Hematopoietic multipotent progenitor cell treated with erythropoietin and hydrocortisone succinate and interleukin-3 and kit ligand, for 4 days (in vitro differentiated cells): Measurements from ENCODE around the gene UBTD1.
"Not testable (repeated sequence)": the region's sequence is repeated elsewhere in the genome, so short reads cannot be mapped to it uniquely, and the experiment has no call there.

Source experiments
- DNase-seq: peaks from one replicate; pipeline ENCODE4 v3.0.0-alpha.2; 2015

Gene UBTD1

GRCh38 chr10:97567891-97568290, 69.2 kb downstream of the UBTD1 start:
- DNase-seq, result no peak

- DNase-seq, result no peak
Observed at GRCh38 chr10:97570146-97570788, 71.5 kb downstream of the UBTD1 start.

- no peak for DNase-seq
Observed at GRCh38 chr10:97570789-97571471, 72.2 kb downstream of the UBTD1 start.

- DNase-seq, result no peak
Observed at GRCh38 chr10:97571622-97572021, 72.9 kb downstream of the UBTD1 start.

DNA sequence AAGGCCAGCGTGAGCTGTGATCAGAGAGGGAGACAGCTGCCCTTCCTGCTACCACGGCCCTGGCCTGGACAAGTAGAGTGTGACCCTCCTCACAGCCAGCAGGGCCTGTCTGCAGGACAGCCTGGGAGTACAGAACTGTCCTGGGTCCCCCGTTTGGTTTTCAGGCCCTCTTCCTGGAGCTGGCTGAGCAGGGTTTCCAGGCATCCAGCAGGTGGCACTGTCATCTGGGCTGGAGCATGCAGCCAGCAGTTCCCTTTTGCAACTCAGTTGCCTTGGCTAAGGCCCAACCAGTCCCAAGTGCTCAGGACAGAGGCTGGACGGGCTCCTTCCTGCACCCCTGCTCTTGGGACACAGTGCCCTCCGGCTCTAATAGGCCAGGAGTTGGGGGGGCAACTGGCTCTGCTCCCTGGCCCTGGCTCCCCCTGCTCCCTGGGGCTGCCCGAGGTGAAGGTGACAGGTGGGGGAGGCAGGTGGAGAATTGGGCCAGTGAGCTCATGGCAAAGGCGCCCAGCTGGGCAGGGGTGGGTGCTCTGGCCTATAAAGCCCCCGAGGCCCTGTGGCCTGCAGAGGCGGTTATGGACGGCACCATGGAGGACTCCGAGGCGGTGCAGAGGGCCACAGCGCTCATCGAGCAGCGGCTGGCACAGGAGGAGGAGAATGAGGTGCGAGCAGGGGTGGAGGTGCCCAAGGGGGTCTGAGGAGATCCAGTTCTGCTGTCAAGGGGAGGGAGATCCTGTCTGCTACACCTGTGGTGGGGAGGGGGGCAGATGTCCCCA, 73.7 kb downstream of the UBTD1 start, which contains the start of gene ANKRD2:
ANKRD2 (plus strand) TSS at position 566 of the 776 bp plus-strand sequence; CDS start at position 576, 10 bp downstream.
- peak; percentile 92 for DNase-seq

GRCh38 chr10:97573021-97573420, 74.3 kb downstream of the UBTD1 start:
- no peak for DNase-seq

DNA sequence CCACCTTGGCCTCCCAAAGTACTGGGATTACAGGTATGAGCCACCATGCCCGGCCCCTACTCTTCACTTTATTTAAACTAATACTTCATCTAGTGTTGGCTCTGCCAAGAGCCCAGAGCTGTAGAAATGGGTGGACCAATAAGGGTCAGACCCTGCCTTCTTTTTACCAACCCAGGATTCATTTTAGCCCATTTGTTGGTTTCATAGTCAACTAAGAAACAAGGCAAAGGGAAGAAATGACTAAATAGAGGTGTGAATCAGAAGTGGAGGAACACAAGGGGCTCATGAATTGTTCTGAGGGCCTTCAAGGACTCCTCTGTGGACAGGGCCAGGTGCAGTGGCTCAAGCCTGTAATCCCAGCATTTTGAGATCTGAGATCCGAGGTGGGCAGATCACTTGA, 74.9 kb downstream of the UBTD1 start:
- no peak for DNase-seq

DNA sequence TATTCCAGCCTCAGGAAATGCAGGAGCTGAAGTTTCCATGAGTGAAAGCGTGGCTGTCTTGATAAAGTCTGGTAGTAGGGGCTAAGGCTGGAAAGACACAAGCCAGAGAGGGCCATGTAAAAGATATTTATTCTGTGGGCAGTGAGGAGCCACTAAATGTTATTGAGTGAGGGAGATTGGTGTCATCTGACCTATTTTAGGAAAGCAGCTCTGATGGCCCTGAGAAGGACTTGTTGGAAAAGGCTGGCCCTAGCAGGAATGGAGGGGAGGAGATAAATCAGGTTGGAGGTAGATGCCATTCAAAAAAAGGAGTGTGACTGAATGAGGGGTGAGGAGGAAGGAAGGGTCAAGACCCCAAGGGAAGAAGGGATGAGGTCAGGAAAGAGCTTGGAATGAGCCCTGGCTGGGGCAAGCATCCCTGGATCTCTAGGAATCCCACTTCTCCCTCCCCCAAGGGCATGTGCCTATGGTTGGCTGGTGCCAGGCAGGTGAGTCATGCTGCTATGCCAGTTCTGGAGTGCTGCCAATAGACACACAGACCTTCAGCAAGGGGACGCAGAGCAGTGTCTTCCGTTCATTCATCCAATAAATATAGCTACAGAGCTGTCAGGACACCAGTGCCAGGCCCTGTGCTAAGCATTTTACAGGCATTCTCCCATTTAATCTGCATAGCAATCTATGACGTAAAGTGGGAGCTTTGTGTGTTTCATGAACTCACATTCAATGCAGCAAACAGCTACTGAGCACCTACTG, 75.8 kb downstream of the UBTD1 start:
- peak; percentile 63 for DNase-seq

DNA sequence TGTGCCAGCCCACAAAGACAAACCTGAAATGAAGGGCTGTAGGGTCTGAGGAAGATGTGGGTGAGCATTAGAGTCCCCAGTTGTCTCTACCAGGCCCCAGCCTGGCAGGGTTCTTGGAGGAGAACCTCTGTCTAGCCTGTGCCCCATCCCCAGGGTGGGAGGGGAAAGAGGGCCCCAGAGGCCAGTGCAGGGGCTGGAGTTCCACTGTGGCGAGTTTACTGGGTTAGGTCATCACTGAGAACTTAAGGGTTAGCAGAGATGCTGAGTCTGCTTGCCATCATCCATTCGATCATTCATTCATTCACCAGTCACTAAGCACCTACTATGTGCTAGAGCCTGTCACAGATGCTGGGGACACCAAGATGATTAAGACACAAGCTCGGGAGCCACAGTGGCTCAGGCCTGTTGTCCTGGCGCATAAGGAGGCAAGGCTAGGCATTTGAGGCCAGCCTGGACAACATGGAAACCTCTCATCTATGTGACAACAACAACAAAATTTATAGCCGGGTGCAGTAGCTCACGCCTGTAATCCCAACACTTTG, 76.5 kb downstream of the UBTD1 start:
- no peak for DNase-seq

DNA sequence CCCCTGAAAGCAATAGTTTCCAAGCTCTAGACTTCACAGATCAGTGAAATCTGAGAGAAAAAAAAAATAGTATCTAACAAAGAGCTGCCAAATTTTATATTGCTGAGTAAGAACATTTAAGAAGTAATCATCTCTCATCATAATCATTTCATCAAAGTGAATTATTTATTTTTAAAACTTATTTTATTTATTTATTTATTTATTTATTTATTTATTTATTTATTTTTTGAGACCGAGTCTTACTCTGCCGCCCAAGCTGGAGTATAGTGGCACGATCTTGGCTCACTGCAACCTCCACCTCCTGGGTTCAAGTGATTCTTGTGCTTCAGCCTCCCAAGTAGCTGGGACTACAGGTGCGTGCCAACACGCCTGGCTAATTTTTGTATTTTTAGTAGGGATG, 77.8 kb downstream of the UBTD1 start:
- DNase-seq, result not testable (repeated sequence)

DNA sequence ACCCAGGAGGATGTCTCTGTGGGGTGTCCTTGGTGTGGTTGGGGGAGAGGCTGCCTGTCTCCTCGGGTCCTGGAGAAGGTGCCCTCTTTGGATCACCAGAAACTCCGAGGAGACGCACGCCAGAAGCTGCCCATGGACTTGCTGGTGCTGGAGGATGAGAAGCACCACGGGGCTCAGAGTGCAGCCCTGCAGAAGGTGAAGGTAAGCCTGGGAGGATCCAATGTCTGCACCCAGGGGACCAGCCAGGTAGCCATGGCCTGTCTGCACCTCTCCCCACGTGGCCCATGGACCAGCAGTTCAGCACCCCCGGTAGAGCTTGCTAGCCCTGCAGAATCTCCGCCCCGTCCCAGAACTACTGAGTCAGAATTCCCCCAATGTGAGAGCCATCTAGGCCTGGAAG, 79.0 kb downstream of the UBTD1 start:
- no peak for DNase-seq

- no peak for DNase-seq
Observed at GRCh38 chr10:97578171-97578844, 79.6 kb downstream of the UBTD1 start.

DNA sequence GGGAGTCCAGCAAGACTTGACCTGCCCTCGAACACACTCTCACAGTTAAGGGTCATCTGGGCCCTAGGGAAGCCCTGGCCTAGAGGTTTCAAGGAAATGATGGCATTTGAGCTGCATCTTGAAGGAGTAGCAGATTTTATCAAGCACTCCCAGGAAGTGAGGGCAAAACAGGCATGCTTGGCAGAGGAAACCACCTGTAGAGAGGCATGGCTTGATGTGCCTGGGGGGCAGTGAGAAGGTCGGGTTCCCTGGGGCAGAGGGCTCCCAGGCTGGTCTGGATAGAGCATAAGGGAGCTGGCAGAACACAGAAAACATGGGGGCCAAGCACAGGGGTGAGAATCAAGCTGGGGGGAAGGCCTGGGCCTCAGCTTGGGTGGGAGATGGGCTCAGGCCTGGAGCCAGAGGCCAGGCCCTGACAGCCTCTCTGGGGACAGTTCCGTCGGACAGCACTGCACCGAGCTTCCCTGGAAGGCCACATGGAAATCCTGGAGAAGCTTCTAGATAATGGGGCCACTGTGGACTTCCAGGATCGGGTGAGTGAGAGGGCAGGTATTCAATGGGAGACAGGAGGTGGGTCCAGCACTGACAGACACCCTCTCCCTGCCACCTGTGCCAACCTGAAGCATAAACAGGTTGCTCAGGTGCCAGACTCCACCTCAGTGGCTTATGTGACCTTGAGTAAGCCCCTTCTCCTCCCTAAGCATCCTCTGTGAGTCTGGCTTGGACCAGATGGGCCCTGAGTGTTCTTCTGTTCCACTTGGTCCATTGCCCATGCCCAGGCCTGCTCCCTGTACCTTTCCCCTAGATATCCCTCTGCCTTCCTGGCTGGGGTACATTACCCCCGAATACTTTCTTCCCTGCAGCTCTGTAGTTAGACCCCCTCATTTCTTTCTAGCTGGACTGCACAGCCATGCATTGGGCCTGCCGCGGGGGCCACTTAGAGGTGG, 82.0 kb downstream of the UBTD1 start:
- no peak for DNase-seq

GRCh38 chr10:97582169-97582568, 83.4 kb downstream of the UBTD1 start:
- no peak for DNase-seq

DNA sequence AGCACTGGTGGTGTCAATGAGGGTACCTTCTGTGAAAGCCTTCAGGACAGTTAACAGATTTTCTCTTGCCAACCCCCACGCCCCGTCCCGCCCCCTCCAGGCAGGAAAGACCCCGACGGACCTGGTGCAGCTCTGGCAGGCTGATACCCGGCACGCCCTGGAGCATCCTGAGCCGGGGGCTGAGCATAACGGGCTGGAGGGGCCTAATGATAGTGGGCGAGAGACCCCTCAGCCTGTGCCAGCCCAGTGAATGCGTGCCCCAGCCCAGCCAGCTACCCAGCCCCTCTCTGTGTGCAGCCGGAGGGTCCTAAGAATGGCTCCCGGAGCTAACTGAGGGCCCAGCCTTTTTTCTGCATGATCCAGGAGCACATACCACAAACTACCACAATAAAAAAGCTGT, 84.8 kb downstream of the UBTD1 start:
- no peak for DNase-seq

DNA sequence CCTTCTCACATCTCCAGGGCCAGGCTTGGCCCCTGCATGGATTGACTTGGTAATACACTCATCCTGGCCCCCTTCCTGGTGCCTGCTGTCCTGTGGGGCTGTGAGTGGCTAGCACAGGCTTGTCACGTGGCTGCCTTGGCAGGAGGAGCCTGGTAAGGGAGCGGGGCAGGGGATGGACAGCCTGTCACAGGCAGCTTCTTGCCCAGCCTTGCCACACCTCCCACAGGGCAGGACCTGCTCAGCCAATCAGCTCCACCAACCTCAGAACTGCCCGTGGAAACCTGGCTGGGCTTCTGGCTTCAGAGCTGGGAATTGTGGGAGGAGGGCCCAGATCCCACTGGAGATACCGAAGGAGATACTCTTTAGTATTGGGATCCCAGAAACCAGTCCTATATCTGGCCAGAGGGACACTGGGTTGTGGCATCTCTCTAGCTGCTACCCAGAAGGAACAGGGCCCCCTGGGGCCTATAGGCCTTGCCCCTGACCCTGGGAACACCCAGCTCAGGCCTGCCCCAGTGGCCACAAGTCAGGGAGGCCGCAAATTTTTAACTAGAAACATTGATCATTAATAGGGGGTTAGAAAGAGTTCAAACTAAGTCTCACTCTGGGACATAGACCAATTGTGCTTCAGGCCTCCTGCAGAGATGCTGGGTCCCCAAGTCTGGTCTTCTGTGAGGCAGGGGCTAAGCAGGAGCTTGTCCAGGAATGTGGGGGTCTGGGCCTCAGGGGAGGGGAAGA, 85.5 kb downstream of the UBTD1 start, which contains the start of gene HOGA1:
HOGA1 (plus strand) TSS at position 330 of the 738 bp plus-strand sequence; CDS start at position 645, 315 bp downstream.
- DNase-seq, result peak; percentile 41

DNA sequence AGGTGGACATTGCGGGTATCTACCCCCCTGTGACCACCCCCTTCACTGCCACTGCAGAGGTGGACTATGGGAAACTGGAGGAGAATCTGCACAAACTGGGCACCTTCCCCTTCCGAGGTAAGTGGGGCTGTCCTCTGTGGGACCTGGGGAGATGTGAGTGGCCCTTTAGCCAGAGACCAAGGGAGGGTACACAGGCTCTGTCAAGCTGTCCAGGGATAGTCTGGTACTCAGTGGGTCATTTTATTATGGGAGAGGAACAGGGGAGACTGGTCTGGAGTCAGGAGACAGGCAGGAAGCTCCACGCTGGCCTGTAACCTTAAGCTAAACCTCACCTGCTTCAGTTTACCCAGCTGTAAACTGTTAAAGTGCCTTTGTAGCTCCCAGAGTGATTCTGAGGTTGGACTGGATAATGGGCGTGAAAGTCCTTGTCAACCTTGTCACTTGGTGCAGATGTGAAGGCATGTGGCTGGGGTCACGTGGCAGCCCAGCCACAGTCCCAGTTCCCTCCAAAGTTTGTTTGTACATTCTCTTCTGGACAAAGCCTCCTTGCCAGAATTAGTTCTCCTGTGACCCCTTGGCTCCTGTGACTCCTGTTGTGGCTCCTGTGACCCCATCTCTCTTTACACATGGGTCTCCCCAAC, 86.2 kb downstream of the UBTD1 start:
- DNase-seq, result no peak

DNA sequence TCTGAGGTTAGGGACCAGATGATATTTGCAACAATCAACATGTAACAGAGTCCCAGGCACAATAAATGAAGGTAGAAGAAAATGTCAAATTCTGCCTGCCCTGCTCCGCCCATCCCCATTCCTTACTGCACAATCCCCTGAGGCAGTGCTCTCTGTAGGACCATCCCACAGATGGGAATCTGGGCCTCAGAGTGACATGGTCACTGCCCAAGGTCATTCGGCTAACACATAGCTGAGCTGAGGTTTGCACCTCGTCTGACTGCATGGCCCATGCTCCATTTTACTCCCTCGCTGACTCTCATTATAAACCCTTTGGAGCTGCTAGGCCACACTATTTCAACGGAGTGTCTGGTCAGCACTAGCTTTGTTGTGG, 86.7 kb downstream of the UBTD1 start:
- DNase-seq, result no peak

GRCh38 chr10:97587183-97587582, 88.5 kb downstream of the UBTD1 start:
- no peak for DNase-seq

GRCh38 chr10:97589479-97589878, 90.8 kb downstream of the UBTD1 start, which contains the start of gene C10orf62:
Gene C10orf62 (plus strand): TSS chr10:97589721. CDS start chr10:97589898, 177 bp downstream.
- DNase-seq, result no peak
